OCI-LY3 (cell line): ENCODE results near the gene ZPLD1.

ENCODE experiments used
- H2AFZ ChIP-seq: fragments of 200-600, 300-600 bp; shearing (Covaris generic); 2 replicates; pipeline ENCODE4 v1.6.0; 2014; ENCODE audit warnings: antibody characterized with exemption, low read depth, low read length
- H3K27ac ChIP-seq: fragments of 200-600, 300-600 bp; sonication (generic); 2 replicates; pipeline ENCODE4 v1.5.1; 2014; ENCODE audit warnings: mild to moderate bottlenecking, low read length, moderate library complexity, mixed read lengths
- H3K27me3 ChIP-seq: fragments of 200-600, 300-600 bp; sonication (generic); 2 replicates; pipeline ENCODE4 v1.6.1; 2014; ENCODE audit warnings: low read depth, low read length, mixed read lengths
- H3K36me3 ChIP-seq: fragments of 200-600, 300-600 bp; sonication (generic); replicated peaks from 2 replicates; pipeline ENCODE3; 2014; ENCODE audit warnings: low read depth, low read length, mixed read lengths
- H3K4me1 ChIP-seq: fragments of 300-600, 200-600 bp; sonication (generic); 2 replicates; pipeline ENCODE4 v1.6.1; 2014; ENCODE audit warnings: low read length, mixed read lengths
- H3K4me2 ChIP-seq: fragments of 200-600, 300-600 bp; sonication (generic); 2 replicates; pipeline ENCODE4 v1.6.1; 2014; ENCODE audit warnings: low read length, mixed read lengths
- H3K4me3 ChIP-seq: fragments of 300-600, 200-600 bp; sonication (generic); 2 replicates; pipeline ENCODE4 v1.5.1; 2014; ENCODE audit warnings: antibody characterized with exemption, mild to moderate bottlenecking, low read length, moderate library complexity
- H3K79me2 ChIP-seq: fragments of 300-600, 200-600 bp; shearing (Covaris generic); 2 replicates; pipeline ENCODE4 v1.6.1; 2014; ENCODE audit warnings: mild to moderate bottlenecking, low read length, mixed read lengths
- H3K9ac ChIP-seq: fragments of 300-600, 200-600 bp; shearing (Covaris generic); 2 replicates; pipeline ENCODE4 v1.6.0; 2014; ENCODE audit warnings: mild to moderate bottlenecking, low read length, moderate library complexity
- H3K9me3 ChIP-seq: fragments of 200-600, 300-600 bp; shearing (Covaris generic); 2 replicates; pipeline ENCODE4 v1.6.1; 2014; ENCODE audit warnings: low read length, mixed read lengths; ENCODE audit not compliant: insufficient read depth
- H4K20me1 ChIP-seq: fragments of 200-600, 300-600 bp; sonication (generic); 2 replicates; pipeline ENCODE4 v1.6.1; 2016; ENCODE audit warnings: low read length, mixed read lengths; ENCODE audit not compliant: insufficient read depth
- CTCF ChIP-seq: fragments of 200-600, 300-600 bp; sonication (generic); IDR thresholded peaks from 2 replicates; pipeline ENCODE4 v1.5.1; 2014; ENCODE audit warnings: antibody characterized with exemption, low read length, low read depth
- EZH2phosphoT487 ChIP-seq: fragments of 200-600 bp; shearing (Covaris generic); IDR thresholded peaks from 2 replicates; pipeline ENCODE4 v1.6.1; 2018; ENCODE audit warnings: antibody characterized with exemption, mixed run types, low read depth

The ZPLD1 gene

GRCh38 chr3:102480139-102480538 lies 45.3 kb downstream of the ZPLD1 start:
- peak overlapping the region; percentile 82 for H3K4me2 ChIP-seq
- H3K9me3 ChIP-seq = no peaks in the 10 kb centered on the region
- no peaks in the 10 kb centered on the region for H4K20me1 ChIP-seq
- TF ChIP-seq CTCF (no peak), EZH2phosphoT487 (no peak)
- H3K4me3 ChIP-seq = no peak overlapping the region
- no peaks in the 10 kb centered on the region for H3K79me2 ChIP-seq
- no peak overlapping the region for H3K27ac ChIP-seq
- H3K4me1 ChIP-seq = no peaks in the 10 kb centered on the region
- peak overlapping the region; percentile 96; the same call in 1 of the 2 replicates for H2AFZ ChIP-seq
- no peak overlapping the region for H3K9ac ChIP-seq
- H3K27me3 ChIP-seq = no peaks in the 10 kb centered on the region
- no peaks in the 10 kb centered on the region for H3K36me3 ChIP-seq

- no peak for TF ChIP-seq EZH2phosphoT487
- no peak for TF ChIP-seq CTCF
- no peaks in the 10 kb centered on the region for H4K20me1 ChIP-seq
- no peaks in the 10 kb centered on the region for H3K4me1 ChIP-seq
- H3K36me3 ChIP-seq = no peaks in the 10 kb centered on the region
- H3K27ac ChIP-seq = no peak overlapping the region
- peak overlapping the region; percentile 48 for H3K9ac ChIP-seq
- no peaks in the 10 kb centered on the region for H3K79me2 ChIP-seq
- H3K4me3 ChIP-seq = peak overlapping the region; percentile 69
- peak overlapping the region; percentile 82 for H3K4me2 ChIP-seq
- H3K9me3 ChIP-seq = no peaks in the 10 kb centered on the region
- H3K27me3 ChIP-seq = no peaks in the 10 kb centered on the region
- peak overlapping the region; percentile 96 for H2AFZ ChIP-seq
These were observed 46.2 kb downstream of the ZPLD1 start for GRCh38 chr3:102481050-102481449.

GRCh38 chr3:102483556-102483955 lies 48.7 kb downstream of the ZPLD1 start:
- TF ChIP-seq CTCF (no peak), EZH2phosphoT487 (no peak)
- no peak overlapping the region for H3K9ac ChIP-seq
- H3K36me3 ChIP-seq = no peaks in the 10 kb centered on the region
- H3K4me3 ChIP-seq = no peak overlapping the region
- H3K79me2 ChIP-seq = no peaks in the 10 kb centered on the region
- H3K4me2 ChIP-seq = no peak overlapping the region
- H3K27ac ChIP-seq = no peak overlapping the region
- no peaks in the 10 kb centered on the region for H3K4me1 ChIP-seq
- no peaks in the 10 kb centered on the region for H3K27me3 ChIP-seq
- H2AFZ ChIP-seq = no peak overlapping the region
- H4K20me1 ChIP-seq = no peaks in the 10 kb centered on the region
- H3K9me3 ChIP-seq = no peaks in the 10 kb centered on the region

- H2AFZ ChIP-seq = no peak overlapping the region
- no peak for TF ChIP-seq CTCF
- no peak for TF ChIP-seq EZH2phosphoT487
- H3K9ac ChIP-seq = no peak overlapping the region
- no peak overlapping the region for H3K4me2 ChIP-seq
- no peaks in the 10 kb centered on the region for H3K36me3 ChIP-seq
- no peaks in the 10 kb centered on the region for H3K79me2 ChIP-seq
- H4K20me1 ChIP-seq = no peaks in the 10 kb centered on the region
- no peaks in the 10 kb centered on the region for H3K4me1 ChIP-seq
- no peaks in the 10 kb centered on the region for H3K27me3 ChIP-seq
- H3K4me3 ChIP-seq = no peak overlapping the region
- no peaks in the 10 kb centered on the region for H3K9me3 ChIP-seq
- H3K27ac ChIP-seq = no peak overlapping the region
These were observed 49.5 kb downstream of the ZPLD1 start for GRCh38 chr3:102484363-102484762.
